Prostate gland (tissue), 2 donors: ENCODE results near the gene MEIS2. TPM values are rescaled to one million over a fixed set of nuclear protein-coding genes. Genes with fewer than 3 reads are reported as not detected.
A peak's percentile ranks its signal among the peaks of the same experiment; 100 is the strongest.

Experiments
- DNase-seq: peaks from one replicate; pipeline ENCODE4 v3.0.0-alpha.2; 2019; ENCODE audit warnings: low spot score
- H3K27ac ChIP-seq, 2 donors: fragments of 200-600 bp; sonication (generic); 2 replicates each; pipeline ENCODE4 v1.5.1; 2017 to 2019
- H3K27me3 ChIP-seq: fragments of 200-600 bp; sonication (generic); replicated peaks from 2 replicates; pipeline ENCODE4 v1.5.1; 2019; ENCODE audit not compliant: insufficient read depth
- H3K36me3 ChIP-seq, 2 donors: fragments of 200-600 bp; sonication (generic); 1 replicate in 1 of 2; 2 replicates in 1 of 2; pipeline versions ENCODE4 v1.5.1 to v1.8.1; 2017 to 2019
- H3K4me1 ChIP-seq: fragments of 200-600 bp; sonication (generic); replicated peaks from 2 replicates; pipeline ENCODE4 v1.5.1; 2019
- H3K4me3 ChIP-seq, 2 donors: fragments of 200-600 bp; sonication (generic); 2 replicates each; pipeline ENCODE4 v1.5.1; 2017 to 2019
- H3K9me3 ChIP-seq: fragments of 200-600 bp; sonication (generic); 2 replicates; pipeline ENCODE4 v1.5.1; 2017
- CTCF ChIP-seq, 4 experiments: fragments of 200-600 bp in 2 of 4; fragments of 450-650 bp in 2 of 4; sonication (generic) in 2 of 4; IDR thresholded peaks; 1 replicate in 3 of 4; 2 replicates in 1 of 4; pipeline ENCODE4 v1.5.1; 2016 to 2019; ENCODE audit warnings: antibody characterized with exemption in 4 of 4, mild to moderate bottlenecking in 2 of 4, moderate library complexity in 2 of 4
- POLR2A ChIP-seq: fragments of 450-650 bp; IDR thresholded peaks from one replicate; pipeline ENCODE4 v1.6.1; 2016; ENCODE audit warnings: antibody characterized with exemption, mild to moderate bottlenecking
- POLR2AphosphoS5 ChIP-seq: sonication (generic); formaldehyde crosslinking; IDR thresholded peaks from one replicate; pipeline ENCODE4 v1.6.1; 2017; ENCODE audit warnings: antibody characterized with exemption
- WGBS: methylation state at CpG from one replicate; pipeline ENCODE4 v1.1.5; 2018; 5-methylcytosine and 5-hydroxymethylcytosine counted together
- intact Hi-C: fragments of 100-400 bp; cut with DNase I; formaldehyde crosslinking; loops from one replicate; pipeline ENCODE4 v1.14.2; 2022
- total RNA-seq, 2 donors: library from RNA; depleted of rRNA; stranded (reverse); fragments of >200 nt; gene quantifications; one replicate each; pipeline ENCODE4 v1.1.0, GENCODE V29; 2016

Gene MEIS2
- total RNA-seq, 2 donors from 2014 or later = 53.4 to 73.2 TPM

DNA sequence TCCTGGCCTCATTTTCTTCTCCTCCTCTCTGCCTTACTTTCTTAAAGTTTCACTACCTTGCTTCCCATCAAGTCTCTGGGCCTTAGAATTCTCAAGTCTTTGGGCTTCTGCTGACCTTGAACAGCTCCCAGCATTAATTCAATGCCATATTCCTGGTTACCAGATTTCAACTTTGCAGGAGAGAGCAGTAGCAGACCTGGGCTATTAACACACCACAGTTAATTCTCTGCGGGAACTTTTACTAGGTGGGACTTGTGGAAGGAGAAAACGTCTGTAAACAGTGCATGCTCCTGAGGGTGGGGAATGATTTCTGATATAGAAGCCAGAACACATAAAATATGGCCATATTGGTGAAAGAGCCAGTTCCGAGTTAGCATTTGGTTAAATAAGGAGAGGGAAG, 214.6 kb downstream of the MEIS2 start:
- peak overlapping the region; percentile 54 to 73 for H3K27ac ChIP-seq
- TF ChIP-seq POLR2AphosphoS5 = no peak
- no peak for TF ChIP-seq POLR2A
- no peak for TF ChIP-seq CTCF (IDR thresholded peaks at IDR 0.05)
- H3K4me1 ChIP-seq = peaks cover 3% of the 10 kb centered on the region
- WGBS = 30% methylated on average over 3 of the region's 3 CpGs
- H3K4me3 ChIP-seq = no peak overlapping the region
- no peaks in the 10 kb centered on the region for H3K9me3 ChIP-seq
- no peak for DNase-seq
- no peaks in the 10 kb centered on the region for H3K27me3 ChIP-seq
- intact Hi-C loops = loop anchor here (2.0 kb wide), 1 partner anchor 215 kb away; the partner anchor contains the start of gene MEIS2
- no peaks in the 10 kb centered on the region for H3K36me3 ChIP-seq

GRCh38 chr15:36884936-36885635, 215.3 kb downstream of the MEIS2 start:
- Histone ChIP-seq H3K9me3 (no peaks in the 10 kb centered on the region), H3K27me3 (no peaks in the 10 kb centered on the region), H3K27ac (peak overlapping the region; percentile 54 to 73), H3K4me1 (peaks cover 3% of the 10 kb centered on the region), H3K4me3 (no peak overlapping the region), H3K36me3 (no peaks in the 10 kb centered on the region)
- 28% methylated on average over 7 of the region's 7 CpGs for WGBS
- intact Hi-C loops = no loop called here
- TF ChIP-seq POLR2AphosphoS5 (no peak), POLR2A (no peak), CTCF (IDR thresholded peaks at IDR 0.05) (no peak)
- DNase-seq = no peak

- no peak for TF ChIP-seq POLR2AphosphoS5
- no peak for TF ChIP-seq CTCF (IDR thresholded peaks at IDR 0.05)
- TF ChIP-seq POLR2A = no peak
- Histone ChIP-seq H3K36me3 (no peaks in the 10 kb centered on the region), H3K27ac (peak overlapping the region; percentile 54 to 73), H3K9me3 (no peaks in the 10 kb centered on the region), H3K27me3 (no peaks in the 10 kb centered on the region), H3K4me3 (no peak overlapping the region), H3K4me1 (peaks cover 3% of the 10 kb centered on the region)
- WGBS = 19% methylated on average over 3 of the region's 3 CpGs
- intact Hi-C loops = no loop called here
- DNase-seq = no peak
Measured at GRCh38 chr15:36884518-36884875, 215.9 kb downstream of the MEIS2 start.

GRCh38 chr15:36883713-36884517, 216.4 kb downstream of the MEIS2 start:
- DNase-seq = peak; percentile 92
- WGBS = 6% methylated on average over 27 of the region's 27 CpGs
- intact Hi-C loops = loop anchor here (2.0 kb wide), 1 partner anchor 251 kb away; no protein-coding TSS in a partner anchor
- TF ChIP-seq CTCF (IDR thresholded peaks at IDR 0.05) (peak; percentile 74 to 93 (median 86)), POLR2A (no peak), POLR2AphosphoS5 (peak; percentile 67)
- no peaks in the 10 kb centered on the region for H3K9me3 ChIP-seq
- H3K36me3 ChIP-seq = no peaks in the 10 kb centered on the region
- H3K4me3 ChIP-seq = peak overlapping the region; percentile 19 to 27
- H3K4me1 ChIP-seq = peaks cover 3% of the 10 kb centered on the region
- H3K27me3 ChIP-seq = no peaks in the 10 kb centered on the region
- H3K27ac ChIP-seq = peak overlapping the region; percentile 54 to 73
